NT2/D1 (cell line): ENCODE measurements around the gene DHX8.

Experiments
- SUZ12 ChIP-seq: IDR thresholded peaks from 2 replicates; pipeline ENCODE4 v1.6.1; 2011; ENCODE audit not compliant: insufficient read length, insufficient read depth; ENCODE audit errors: extremely low read depth
- ZNF274 ChIP-seq: IDR thresholded peaks from 2 replicates; pipeline ENCODE4 v1.6.1; 2011; ENCODE audit warnings: mild to moderate bottlenecking, low read depth, low read length

GRCh38 chr17:43550754-43551153 is 67.0 kb downstream of the DHX8 start:
- TF ChIP-seq ZNF274 (no peak), SUZ12 (no peak)
